SK-N-SH treated with all-trans-retinoic acid at 6 μM for 48 hours (cell line): ENCODE measurements around the gene IVL.

Source experiments
- ATAC-seq: fragments of 200-7000 bp; cut with Tn5 transposase; 3 replicates; pipeline ENCODE4 v1.9.1; 2020; ENCODE audit warnings: mild to moderate bottlenecking, moderate library complexity
- ARNTL ChIP-seq: fragments of 450-650 bp; formaldehyde crosslinking; IDR thresholded peaks from 2 replicates; pipeline ENCODE4 v1.5.0; 2020; ENCODE audit warnings: low read depth, mild to moderate bottlenecking, moderate library complexity, borderline replicate concordance
- BACH2 ChIP-seq: fragments of 250-450 bp; sonication (Bioruptor Pico); IDR thresholded peaks from 2 replicates; pipeline ENCODE4 v1.9.0; 2021; ENCODE audit warnings: mild to moderate bottlenecking, borderline replicate concordance
- GLIS3 ChIP-seq: fragments of 250-450 bp; sonication (Bioruptor Pico); IDR thresholded peaks from 2 replicates; pipeline ENCODE4 v1.5.0; 2020; ENCODE audit warnings: mild to moderate bottlenecking, moderate library complexity
- ISL1 ChIP-seq: fragments of 250-450 bp; sonication (Bioruptor Pico); IDR thresholded peaks from 2 replicates; pipeline ENCODE4 v2.1.2; 2022; ENCODE audit warnings: mild to moderate bottlenecking, moderate library complexity
- OSR1 ChIP-seq: fragments of 250-450 bp; sonication (Bioruptor Pico); IDR thresholded peaks from 2 replicates; pipeline ENCODE4 v1.8.0; 2022; ENCODE audit warnings: moderate library complexity, mild to moderate bottlenecking, inconsistent platforms
- PPARA ChIP-seq: fragments of 250-450 bp; sonication (Bioruptor Pico); IDR thresholded peaks from 2 replicates; pipeline ENCODE4 v1.5.0; 2020; ENCODE audit warnings: mild to moderate bottlenecking, borderline replicate concordance
- RARB ChIP-seq: fragments of 250-450 bp; sonication (Bioruptor Pico); IDR thresholded peaks from 2 replicates; pipeline ENCODE4 v1.8.0; 2021; ENCODE audit warnings: mild to moderate bottlenecking, moderate library complexity
- SNAI2 ChIP-seq: fragments of 250-450 bp; sonication (Bioruptor Pico); IDR thresholded peaks from 2 replicates; pipeline ENCODE4 v1.5.0; 2020; ENCODE audit warnings: mild to moderate bottlenecking, moderate library complexity
- TOX ChIP-seq: fragments of 250-450 bp; sonication (Bioruptor Pico); IDR thresholded peaks from 2 replicates; pipeline ENCODE4 v1.8.0; 2021; ENCODE audit warnings: mild to moderate bottlenecking, moderate library complexity, borderline replicate concordance
- ZC3H10 ChIP-seq: fragments of 250-450 bp; sonication (Bioruptor Pico); IDR thresholded peaks from 2 replicates; pipeline ENCODE4 v1.5.1; 2021; ENCODE audit warnings: mild to moderate bottlenecking, moderate library complexity
- ZFP3 ChIP-seq: fragments of 250-450 bp; sonication (Bioruptor Pico); IDR thresholded peaks from 2 replicates; pipeline ENCODE4 v1.5.0; 2020; ENCODE audit warnings: mild to moderate bottlenecking, moderate library complexity
- ZFP30 ChIP-seq: fragments of 450-650 bp; formaldehyde crosslinking; IDR thresholded peaks from 2 replicates; pipeline ENCODE4 v1.5.0; 2022; ENCODE audit warnings: mild to moderate bottlenecking, moderate library complexity
- ZNF70 ChIP-seq: fragments of 450-650 bp; formaldehyde crosslinking; IDR thresholded peaks from 2 replicates; pipeline ENCODE4 v1.5.0; 2020; ENCODE audit warnings: mild to moderate bottlenecking, moderate library complexity
- ZNF8 ChIP-seq: fragments of 450-650 bp; formaldehyde crosslinking; IDR thresholded peaks from 2 replicates; pipeline ENCODE4 v1.5.0; 2020; ENCODE audit warnings: mild to moderate bottlenecking, moderate library complexity
- TF ChIP-seq, protein P1 (sequence below): fragments of 250-450 bp; sonication (Bioruptor Pico); IDR thresholded peaks from 2 replicates; pipeline ENCODE4 v1.8.0; 2021; ENCODE audit warnings: low read depth, mild to moderate bottlenecking, moderate library complexity, borderline replicate concordance
- TF ChIP-seq, protein P2 (sequence below): fragments of 250-450 bp; sonication (Bioruptor Pico); IDR thresholded peaks from 2 replicates; pipeline ENCODE4 v1.5.1; 2021; ENCODE audit warnings: mild to moderate bottlenecking, moderate library complexity
- TF ChIP-seq, protein P3 (sequence below): fragments of 250-450 bp; sonication (Bioruptor Pico); IDR thresholded peaks from 2 replicates; pipeline ENCODE4 v1.5.1; 2020; ENCODE audit warnings: low read depth, mild to moderate bottlenecking, moderate library complexity
- TF ChIP-seq, protein P4 (sequence below): fragments of 250-450 bp; sonication (Bioruptor Pico); IDR thresholded peaks from 2 replicates; pipeline ENCODE4 v1.8.0; 2020; ENCODE audit warnings: mild to moderate bottlenecking, moderate library complexity, borderline replicate concordance
- TF ChIP-seq, protein P5 (sequence below): fragments of 250-450 bp; sonication (Bioruptor Pico); IDR thresholded peaks from 2 replicates; pipeline ENCODE4 v1.5.0; 2020; ENCODE audit warnings: mild to moderate bottlenecking, moderate library complexity

The IVL gene

DNA sequence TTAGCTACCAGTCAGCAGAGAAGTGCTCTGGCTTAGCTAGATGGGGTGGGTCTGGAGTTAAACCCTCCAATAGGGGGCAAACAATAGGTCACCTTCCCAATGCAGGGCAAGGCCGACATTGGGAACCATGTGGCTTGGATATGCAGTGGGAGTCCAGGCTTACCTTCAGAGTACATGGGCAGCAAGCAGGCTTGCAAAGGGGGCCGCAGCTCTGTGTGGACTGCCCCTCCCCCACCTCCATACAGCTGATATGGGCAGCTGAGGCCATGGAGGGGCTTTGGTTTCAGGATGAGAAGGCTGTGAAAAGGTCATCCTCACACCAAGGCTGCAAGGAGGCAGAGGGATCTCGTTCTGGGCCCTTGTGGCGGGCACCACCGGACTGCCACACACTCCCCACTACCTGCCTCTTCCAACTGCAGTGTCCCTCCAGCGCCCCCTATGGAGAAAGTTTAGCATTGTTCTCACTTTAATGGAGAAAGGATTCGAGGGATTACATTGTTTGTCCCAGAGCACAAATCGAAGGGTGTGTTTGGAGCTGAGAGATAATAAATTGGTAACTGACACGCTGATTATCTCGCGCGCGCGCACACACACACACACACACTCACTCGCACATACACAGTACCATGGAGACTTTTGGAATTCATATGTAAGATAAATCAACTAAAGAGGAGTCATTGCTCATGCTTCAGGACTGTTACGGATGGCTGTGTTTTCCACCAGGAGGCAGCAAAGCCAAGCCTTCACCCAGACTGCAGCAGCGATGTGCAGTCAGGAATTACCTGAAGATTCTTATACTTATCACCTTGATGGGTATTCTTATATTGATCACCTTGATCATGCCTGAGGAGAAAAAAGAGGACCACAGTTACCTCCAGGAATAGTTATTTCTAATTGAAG lies 37.3 kb upstream of the IVL start (continued):
- TF ChIP-seq, protein P1, sequence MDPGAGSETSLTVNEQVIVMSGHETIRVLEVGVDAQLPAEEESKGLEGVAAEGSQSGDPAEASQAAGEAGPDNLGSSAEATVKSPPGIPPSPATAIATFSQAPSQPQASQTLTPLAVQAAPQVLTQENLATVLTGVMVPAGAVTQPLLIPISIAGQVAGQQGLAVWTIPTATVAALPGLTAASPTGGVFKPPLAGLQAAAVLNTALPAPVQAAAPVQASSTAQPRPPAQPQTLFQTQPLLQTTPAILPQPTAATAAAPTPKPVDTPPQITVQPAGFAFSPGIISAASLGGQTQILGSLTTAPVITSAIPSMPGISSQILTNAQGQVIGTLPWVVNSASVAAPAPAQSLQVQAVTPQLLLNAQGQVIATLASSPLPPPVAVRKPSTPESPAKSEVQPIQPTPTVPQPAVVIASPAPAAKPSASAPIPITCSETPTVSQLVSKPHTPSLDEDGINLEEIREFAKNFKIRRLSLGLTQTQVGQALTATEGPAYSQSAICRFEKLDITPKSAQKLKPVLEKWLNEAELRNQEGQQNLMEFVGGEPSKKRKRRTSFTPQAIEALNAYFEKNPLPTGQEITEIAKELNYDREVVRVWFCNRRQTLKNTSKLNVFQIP (CRISPR knock-in tag) = no peak
- TF ChIP-seq, protein P2, sequence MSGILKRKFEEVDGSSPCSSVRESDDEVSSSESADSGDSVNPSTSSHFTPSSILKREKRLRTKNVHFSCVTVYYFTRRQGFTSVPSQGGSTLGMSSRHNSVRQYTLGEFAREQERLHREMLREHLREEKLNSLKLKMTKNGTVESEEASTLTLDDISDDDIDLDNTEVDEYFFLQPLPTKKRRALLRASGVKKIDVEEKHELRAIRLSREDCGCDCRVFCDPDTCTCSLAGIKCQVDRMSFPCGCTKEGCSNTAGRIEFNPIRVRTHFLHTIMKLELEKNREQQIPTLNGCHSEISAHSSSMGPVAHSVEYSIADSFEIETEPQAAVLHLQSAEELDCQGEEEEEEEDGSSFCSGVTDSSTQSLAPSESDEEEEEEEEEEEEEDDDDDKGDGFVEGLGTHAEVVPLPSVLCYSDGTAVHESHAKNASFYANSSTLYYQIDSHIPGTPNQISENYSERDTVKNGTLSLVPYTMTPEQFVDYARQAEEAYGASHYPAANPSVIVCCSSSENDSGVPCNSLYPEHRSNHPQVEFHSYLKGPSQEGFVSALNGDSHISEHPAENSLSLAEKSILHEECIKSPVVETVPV (CRISPR knock-in tag) = no peak
- no peak for TF ChIP-seq SNAI2

DNA sequence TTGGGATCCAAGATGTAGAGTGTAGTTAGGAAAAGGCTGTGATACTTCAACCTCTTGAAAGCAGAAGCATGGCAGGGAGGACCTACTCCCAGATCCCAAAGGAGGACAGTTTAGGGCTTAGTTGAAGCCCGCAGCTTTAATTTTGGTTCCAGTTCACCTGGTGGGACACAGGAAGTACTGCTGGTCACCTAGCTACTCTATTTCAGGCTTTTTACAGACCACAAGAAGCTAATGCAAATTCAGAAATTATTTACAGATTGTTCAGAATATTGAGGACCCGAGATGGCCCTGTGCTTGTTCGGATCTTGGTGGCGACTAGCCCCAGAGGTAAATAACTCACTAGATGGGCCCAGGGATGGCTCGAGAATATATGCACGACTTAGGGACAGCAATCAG lies 36.6 kb upstream of the IVL start:
- TF ChIP-seq TOX (no peak), SNAI2 (no peak), ARNTL (CRISPR knock-in tag) (no peak), ZFP30 (CRISPR knock-in tag) (no peak), PPARA (no peak), BACH2 (CRISPR knock-in tag) (no peak), ZNF70 (no peak), RARB (CRISPR knock-in tag) (no peak), OSR1 (CRISPR knock-in tag) (no peak), GLIS3 (no peak), ISL1 (CRISPR knock-in tag) (no peak), ZNF8 (no peak), ZFP3 (CRISPR knock-in tag) (no peak)
- TF ChIP-seq, protein P2 (CRISPR knock-in tag) = no peak
- TF ChIP-seq, protein P3, sequence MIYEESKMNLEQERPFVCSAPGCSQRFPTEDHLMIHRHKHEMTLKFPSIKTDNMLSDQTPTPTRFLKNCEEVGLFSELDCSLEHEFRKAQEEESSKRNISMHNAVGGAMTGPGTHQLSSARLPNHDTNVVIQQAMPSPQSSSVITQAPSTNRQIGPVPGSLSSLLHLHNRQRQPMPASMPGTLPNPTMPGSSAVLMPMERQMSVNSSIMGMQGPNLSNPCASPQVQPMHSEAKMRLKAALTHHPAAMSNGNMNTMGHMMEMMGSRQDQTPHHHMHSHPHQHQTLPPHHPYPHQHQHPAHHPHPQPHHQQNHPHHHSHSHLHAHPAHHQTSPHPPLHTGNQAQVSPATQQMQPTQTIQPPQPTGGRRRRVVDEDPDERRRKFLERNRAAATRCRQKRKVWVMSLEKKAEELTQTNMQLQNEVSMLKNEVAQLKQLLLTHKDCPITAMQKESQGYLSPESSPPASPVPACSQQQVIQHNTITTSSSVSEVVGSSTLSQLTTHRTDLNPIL = no peak
- TF ChIP-seq, protein P4, sequence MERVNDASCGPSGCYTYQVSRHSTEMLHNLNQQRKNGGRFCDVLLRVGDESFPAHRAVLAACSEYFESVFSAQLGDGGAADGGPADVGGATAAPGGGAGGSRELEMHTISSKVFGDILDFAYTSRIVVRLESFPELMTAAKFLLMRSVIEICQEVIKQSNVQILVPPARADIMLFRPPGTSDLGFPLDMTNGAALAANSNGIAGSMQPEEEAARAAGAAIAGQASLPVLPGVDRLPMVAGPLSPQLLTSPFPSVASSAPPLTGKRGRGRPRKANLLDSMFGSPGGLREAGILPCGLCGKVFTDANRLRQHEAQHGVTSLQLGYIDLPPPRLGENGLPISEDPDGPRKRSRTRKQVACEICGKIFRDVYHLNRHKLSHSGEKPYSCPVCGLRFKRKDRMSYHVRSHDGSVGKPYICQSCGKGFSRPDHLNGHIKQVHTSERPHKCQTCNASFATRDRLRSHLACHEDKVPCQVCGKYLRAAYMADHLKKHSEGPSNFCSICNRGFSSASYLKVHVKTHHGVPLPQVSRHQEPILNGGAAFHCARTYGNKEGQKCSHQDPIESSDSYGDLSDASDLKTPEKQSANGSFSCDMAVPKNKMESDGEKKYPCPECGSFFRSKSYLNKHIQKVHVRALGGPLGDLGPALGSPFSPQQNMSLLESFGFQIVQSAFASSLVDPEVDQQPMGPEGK = no peak
- TF ChIP-seq, protein P5, sequence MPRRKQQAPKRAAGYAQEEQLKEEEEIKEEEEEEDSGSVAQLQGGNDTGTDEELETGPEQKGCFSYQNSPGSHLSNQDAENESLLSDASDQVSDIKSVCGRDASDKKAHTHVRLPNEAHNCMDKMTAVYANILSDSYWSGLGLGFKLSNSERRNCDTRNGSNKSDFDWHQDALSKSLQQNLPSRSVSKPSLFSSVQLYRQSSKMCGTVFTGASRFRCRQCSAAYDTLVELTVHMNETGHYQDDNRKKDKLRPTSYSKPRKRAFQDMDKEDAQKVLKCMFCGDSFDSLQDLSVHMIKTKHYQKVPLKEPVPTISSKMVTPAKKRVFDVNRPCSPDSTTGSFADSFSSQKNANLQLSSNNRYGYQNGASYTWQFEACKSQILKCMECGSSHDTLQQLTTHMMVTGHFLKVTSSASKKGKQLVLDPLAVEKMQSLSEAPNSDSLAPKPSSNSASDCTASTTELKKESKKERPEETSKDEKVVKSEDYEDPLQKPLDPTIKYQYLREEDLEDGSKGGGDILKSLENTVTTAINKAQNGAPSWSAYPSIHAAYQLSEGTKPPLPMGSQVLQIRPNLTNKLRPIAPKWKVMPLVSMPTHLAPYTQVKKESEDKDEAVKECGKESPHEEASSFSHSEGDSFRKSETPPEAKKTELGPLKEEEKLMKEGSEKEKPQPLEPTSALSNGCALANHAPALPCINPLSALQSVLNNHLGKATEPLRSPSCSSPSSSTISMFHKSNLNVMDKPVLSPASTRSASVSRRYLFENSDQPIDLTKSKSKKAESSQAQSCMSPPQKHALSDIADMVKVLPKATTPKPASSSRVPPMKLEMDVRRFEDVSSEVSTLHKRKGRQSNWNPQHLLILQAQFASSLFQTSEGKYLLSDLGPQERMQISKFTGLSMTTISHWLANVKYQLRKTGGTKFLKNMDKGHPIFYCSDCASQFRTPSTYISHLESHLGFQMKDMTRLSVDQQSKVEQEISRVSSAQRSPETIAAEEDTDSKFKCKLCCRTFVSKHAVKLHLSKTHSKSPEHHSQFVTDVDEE = no peak
- ATAC-seq = no peak

DNA sequence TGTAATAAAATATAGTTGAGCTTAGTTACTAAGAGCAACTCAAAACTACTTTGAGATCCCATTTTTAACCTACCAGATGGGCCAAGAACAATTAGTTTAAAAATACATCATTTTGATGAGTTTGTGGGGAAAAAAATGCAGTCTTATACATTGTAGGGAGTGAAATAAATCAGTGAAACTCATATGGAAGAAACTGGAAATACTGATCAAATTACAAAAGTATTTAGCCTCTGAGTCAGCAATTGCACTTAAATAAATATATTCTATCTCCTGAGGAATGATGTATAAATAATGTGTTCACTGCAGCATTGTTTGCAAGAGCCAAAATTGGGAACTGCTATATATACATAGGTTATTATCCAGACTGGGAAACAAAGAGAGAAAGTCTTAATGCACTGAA lies 34.9 kb upstream of the IVL start:
- peak; percentile 10; the same call in 1 of the 2 replicates for TF ChIP-seq ZC3H10 (CRISPR knock-in tag)
- TF ChIP-seq, protein P5 = no peak
- TF ChIP-seq, protein P2 (CRISPR knock-in tag) = no peak
- ATAC-seq = peak; percentile 52
